GM12891 (cell line): ENCODE results near the gene ANAPC13.

ENCODE experiments used
- POLR2A ChIP-seq: IDR thresholded peaks from 2 replicates; pipeline ENCODE4 v1.6.1; 2011; ENCODE audit warnings: low read depth, low read length, control low read depth
- POLR2AphosphoS5 ChIP-seq: IDR thresholded peaks from 2 replicates; pipeline ENCODE4 v1.6.1; 2011; ENCODE audit warnings: low read depth, low read length, control low read depth
- SPI1 ChIP-seq: IDR thresholded peaks from 2 replicates; pipeline ENCODE4 v1.6.1; 2011; ENCODE audit warnings: low read depth, low read length, control low read depth

DNA sequence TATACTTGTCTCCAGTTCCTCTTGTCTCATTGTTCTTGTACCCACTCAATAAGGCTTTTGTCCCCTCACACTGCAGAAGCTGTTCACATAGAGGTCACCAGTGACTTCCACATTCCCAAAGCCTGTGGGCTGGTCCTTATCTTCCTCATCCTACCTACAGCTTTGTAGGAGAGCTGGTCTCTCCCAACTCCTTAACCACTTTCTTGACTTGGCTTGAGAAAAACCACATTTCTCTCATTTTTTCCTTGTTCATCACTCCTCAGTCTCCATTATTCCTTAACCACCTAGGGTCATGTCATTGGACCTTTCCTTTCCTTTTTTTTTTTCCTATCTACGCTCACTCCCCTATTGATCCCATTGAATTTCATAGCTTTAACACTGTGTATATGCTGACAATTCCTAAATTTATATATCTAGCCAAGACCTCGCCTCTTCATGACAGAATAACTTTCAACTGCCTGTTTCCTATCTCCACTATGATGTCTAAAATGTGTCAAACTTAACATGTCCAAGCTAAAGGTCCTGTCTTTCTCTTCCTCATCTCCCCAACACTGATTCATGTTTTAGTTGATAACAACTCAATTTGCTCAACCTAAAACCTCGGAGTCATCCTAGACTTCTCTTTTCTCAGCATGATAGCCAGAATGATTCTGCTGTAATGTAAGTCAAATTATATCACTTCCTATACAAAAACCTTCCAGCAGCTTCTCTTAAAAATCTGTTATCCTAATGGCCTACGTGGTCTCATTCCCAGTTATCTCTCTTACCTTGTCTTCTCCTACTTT, 49.6 kb upstream of the ANAPC13 start:
- TF ChIP-seq POLR2A (no peak), POLR2AphosphoS5 (no peak), SPI1 (no peak)
